K562 (cell line): Measurements from ENCODE around the gene S100P. TPM values are rescaled to one million over a fixed set of nuclear protein-coding genes. Genes with fewer than 3 reads are reported as not detected.
A peak's percentile ranks its signal among the peaks of the same experiment; 100 is the strongest.

Experiments
- ETV1 ChIP-seq: fragments of 450-650 bp; conservative IDR thresholded peaks from 2 replicates; pipeline ENCODE4 v1.6.1; 2016; ENCODE audit warnings: missing genetic modification characterization, control low read depth, low read depth, missing compliant biosample characterization
- NCOA6 ChIP-seq: fragments of 450-650 bp; IDR thresholded peaks from 2 replicates; pipeline ENCODE4 v1.6.1; 2017; ENCODE audit warnings: mild to moderate bottlenecking
- NEUROD1 ChIP-seq: fragments of 150-350 bp; IDR thresholded peaks from 2 replicates; pipeline ENCODE4 v1.6.1; 2014; ENCODE audit warnings: borderline replicate concordance, low read length, low read depth; ENCODE audit not compliant: partially characterized antibody
- RAD21 ChIP-seq, 2 experiments: fragments of 250-450 bp in 1 of 2; fragments of 450-650 bp in 1 of 2; sonication (Bioruptor Pico) in 1 of 2; formaldehyde crosslinking in 1 of 2; IDR thresholded peaks in 1 of 2; conservative IDR thresholded peaks in 1 of 2; 2 replicates each; pipeline versions ENCODE4 v1.4.0 to v1.8.0; 2020 to 2022; ENCODE audit warnings: mild to moderate bottlenecking in 2 of 2, moderate library complexity in 1 of 2
- TEAD1 ChIP-seq, 2 experiments: fragments of 450-650 bp in 1 of 2; sonication (generic) in 1 of 2; formaldehyde crosslinking; IDR thresholded peaks; 2 replicates each; pipeline versions ENCODE4 v1.4.0 to v1.8.0; 2020 to 2022; ENCODE audit warnings: mild to moderate bottlenecking in 2 of 2, missing genetic modification reagents in 1 of 2
- ZFPM2 ChIP-seq: fragments of 250-450 bp; sonication (Bioruptor Pico); IDR thresholded peaks from 2 replicates; pipeline ENCODE4 v1.5.1; 2022; ENCODE audit warnings: mild to moderate bottlenecking
- ZFX ChIP-seq: sonication (generic); formaldehyde crosslinking; IDR thresholded peaks from 2 replicates; pipeline ENCODE4 v1.8.0; 2022; ENCODE audit warnings: mild to moderate bottlenecking, missing genetic modification reagents, moderate library complexity
- polyA plus RNA-seq, 8 experiments: library from polyadenylated mRNA; depleted of rRNA in 4 of 8; stranded (reverse) in 5 of 8; unstranded in 3 of 8; fragments of >200 nt; fragmentation: Nextera tagmentation in 2 of 8; fragmentation: Illumina TruSeq in 1 of 8; extraction: Ambion mirVana in 2 of 8; extraction: Trizol in 1 of 8; gene quantifications; 2 replicates each; pipeline versions ENCODE4 v1.2.1 to v1.2.3, GENCODE V29; 2011 to 2014; ENCODE audit warnings: inconsistent platforms in 1 of 8, missing spikeins in 1 of 8
- total RNA-seq, 7 experiments: library from RNA; depleted of rRNA in 6 of 7; stranded (reverse); fragments of >200 nt in 6 of 7; fragmentation: Illumina TruSeq in 2 of 7; extraction: Trizol in 2 of 7; gene quantifications; 2 replicates each; pipeline versions ENCODE4 v1.2.1 to v1.2.3, GENCODE V29; 2011 to 2021; ENCODE audit warnings: low replicate concordance in 1 of 7
- TF ChIP-seq, protein P1 (sequence below): IDR thresholded peaks from 3 replicates; pipeline ENCODE4 v1.6.1; 2011; ENCODE audit warnings: borderline replicate concordance, mild to moderate bottlenecking, moderate library complexity; ENCODE audit not compliant: insufficient read length; ENCODE audit errors: extremely low read depth
- TF ChIP-seq, protein P2 (sequence below): fragments of 450-650 bp; IDR thresholded peaks from 2 replicates; pipeline ENCODE4 v1.6.1; 2017; ENCODE audit warnings: antibody characterized with exemption, mild to moderate bottlenecking
- TF ChIP-seq, protein P3 (sequence below): fragments of 450-650 bp; IDR thresholded peaks from 2 replicates; pipeline ENCODE4 v1.6.1; 2016; ENCODE audit warnings: borderline replicate concordance
- TF ChIP-seq, protein P4 (sequence below): fragments of 450-650 bp; IDR thresholded peaks from 2 replicates; pipeline ENCODE4 v1.6.1; 2016; ENCODE audit warnings: antibody characterized with exemption

Gene S100P
- total and polyA plus RNA-seq, 9 of the 15 experiments (the other 6 are each of a cell fraction or from before 2014, with no cell fraction given), result 4.1 to 23.8 (median 7.5) TPM

DNA sequence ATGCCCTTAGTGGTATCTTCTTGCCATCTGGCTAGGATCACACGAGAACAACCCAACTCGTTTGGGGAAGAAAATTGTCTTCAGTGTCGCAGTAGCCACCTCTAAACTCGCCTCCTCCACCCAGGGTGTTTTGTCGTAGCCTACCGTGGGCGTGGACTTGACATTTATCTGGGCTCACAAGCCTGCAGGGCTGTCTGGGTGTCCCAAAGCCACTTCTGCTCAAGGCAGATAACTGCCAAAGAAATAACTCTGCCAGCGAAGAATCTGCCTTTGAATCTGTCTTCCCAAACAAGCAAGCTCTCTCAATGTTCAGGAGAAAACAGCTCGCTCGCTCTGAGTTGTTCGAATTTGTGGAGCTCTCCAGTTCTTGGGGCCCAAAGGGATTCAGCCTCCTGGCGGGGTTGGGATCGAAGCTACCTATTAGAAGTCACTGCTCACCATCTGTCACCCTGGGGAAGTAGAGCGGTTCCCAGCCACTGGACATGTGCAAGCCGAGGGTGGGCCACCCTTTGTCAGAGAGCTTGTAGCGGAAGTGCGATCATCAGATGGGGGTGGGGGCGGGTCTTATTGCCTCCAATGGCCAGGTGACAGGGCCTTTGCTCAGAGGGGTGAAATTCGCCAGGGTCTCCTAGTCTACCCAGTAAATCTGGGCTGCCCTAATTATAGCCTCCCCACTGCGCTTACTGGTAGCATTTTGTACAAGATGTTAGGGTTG is 37.1 kb downstream of the S100P start (continued):
- TF ChIP-seq, protein P1, sequence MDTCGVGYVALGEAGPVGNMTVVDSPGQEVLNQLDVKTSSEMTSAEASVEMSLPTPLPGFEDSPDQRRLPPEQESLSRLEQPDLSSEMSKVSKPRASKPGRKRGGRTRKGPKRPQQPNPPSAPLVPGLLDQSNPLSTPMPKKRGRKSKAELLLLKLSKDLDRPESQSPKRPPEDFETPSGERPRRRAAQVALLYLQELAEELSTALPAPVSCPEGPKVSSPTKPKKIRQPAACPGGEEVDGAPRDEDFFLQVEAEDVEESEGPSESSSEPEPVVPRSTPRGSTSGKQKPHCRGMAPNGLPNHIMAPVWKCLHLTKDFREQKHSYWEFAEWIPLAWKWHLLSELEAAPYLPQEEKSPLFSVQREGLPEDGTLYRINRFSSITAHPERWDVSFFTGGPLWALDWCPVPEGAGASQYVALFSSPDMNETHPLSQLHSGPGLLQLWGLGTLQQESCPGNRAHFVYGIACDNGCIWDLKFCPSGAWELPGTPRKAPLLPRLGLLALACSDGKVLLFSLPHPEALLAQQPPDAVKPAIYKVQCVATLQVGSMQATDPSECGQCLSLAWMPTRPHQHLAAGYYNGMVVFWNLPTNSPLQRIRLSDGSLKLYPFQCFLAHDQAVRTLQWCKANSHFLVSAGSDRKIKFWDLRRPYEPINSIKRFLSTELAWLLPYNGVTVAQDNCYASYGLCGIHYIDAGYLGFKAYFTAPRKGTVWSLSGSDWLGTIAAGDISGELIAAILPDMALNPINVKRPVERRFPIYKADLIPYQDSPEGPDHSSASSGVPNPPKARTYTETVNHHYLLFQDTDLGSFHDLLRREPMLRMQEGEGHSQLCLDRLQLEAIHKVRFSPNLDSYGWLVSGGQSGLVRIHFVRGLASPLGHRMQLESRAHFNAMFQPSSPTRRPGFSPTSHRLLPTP, result no peak
- TF ChIP-seq, protein P2, sequence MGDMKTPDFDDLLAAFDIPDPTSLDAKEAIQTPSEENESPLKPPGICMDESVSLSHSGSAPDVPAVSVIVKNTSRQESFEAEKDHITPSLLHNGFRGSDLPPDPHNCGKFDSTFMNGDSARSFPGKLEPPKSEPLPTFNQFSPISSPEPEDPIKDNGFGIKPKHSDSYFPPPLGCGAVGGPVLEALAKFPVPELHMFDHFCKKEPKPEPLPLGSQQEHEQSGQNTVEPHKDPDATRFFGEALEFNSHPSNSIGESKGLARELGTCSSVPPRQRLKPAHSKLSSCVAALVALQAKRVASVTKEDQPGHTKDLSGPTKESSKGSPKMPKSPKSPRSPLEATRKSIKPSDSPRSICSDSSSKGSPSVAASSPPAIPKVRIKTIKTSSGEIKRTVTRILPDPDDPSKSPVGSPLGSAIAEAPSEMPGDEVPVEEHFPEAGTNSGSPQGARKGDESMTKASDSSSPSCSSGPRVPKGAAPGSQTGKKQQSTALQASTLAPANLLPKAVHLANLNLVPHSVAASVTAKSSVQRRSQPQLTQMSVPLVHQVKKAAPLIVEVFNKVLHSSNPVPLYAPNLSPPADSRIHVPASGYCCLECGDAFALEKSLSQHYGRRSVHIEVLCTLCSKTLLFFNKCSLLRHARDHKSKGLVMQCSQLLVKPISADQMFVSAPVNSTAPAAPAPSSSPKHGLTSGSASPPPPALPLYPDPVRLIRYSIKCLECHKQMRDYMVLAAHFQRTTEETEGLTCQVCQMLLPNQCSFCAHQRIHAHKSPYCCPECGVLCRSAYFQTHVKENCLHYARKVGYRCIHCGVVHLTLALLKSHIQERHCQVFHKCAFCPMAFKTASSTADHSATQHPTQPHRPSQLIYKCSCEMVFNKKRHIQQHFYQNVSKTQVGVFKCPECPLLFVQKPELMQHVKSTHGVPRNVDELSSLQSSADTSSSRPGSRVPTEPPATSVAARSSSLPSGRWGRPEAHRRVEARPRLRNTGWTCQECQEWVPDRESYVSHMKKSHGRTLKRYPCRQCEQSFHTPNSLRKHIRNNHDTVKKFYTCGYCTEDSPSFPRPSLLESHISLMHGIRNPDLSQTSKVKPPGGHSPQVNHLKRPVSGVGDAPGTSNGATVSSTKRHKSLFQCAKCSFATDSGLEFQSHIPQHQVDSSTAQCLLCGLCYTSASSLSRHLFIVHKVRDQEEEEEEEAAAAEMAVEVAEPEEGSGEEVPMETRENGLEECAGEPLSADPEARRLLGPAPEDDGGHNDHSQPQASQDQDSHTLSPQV, result peak; percentile 60; the same call in 1 of the 2 replicates
- TF ChIP-seq, protein P3, sequence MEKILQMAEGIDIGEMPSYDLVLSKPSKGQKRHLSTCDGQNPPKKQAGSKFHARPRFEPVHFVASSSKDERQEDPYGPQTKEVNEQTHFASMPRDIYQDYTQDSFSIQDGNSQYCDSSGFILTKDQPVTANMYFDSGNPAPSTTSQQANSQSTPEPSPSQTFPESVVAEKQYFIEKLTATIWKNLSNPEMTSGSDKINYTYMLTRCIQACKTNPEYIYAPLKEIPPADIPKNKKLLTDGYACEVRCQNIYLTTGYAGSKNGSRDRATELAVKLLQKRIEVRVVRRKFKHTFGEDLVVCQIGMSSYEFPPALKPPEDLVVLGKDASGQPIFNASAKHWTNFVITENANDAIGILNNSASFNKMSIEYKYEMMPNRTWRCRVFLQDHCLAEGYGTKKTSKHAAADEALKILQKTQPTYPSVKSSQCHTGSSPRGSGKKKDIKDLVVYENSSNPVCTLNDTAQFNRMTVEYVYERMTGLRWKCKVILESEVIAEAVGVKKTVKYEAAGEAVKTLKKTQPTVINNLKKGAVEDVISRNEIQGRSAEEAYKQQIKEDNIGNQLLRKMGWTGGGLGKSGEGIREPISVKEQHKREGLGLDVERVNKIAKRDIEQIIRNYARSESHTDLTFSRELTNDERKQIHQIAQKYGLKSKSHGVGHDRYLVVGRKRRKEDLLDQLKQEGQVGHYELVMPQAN, result 0 out of 2 replicates have a peak, but pooled peaks have one; percentile 47
- TF ChIP-seq NCOA6, result no peak
- peak; percentile 65 for TF ChIP-seq ZFX
- peak; percentile 67 for TF ChIP-seq NEUROD1
- TF ChIP-seq ETV1 (tag), result peak; percentile 60
- TF ChIP-seq, protein P4, sequence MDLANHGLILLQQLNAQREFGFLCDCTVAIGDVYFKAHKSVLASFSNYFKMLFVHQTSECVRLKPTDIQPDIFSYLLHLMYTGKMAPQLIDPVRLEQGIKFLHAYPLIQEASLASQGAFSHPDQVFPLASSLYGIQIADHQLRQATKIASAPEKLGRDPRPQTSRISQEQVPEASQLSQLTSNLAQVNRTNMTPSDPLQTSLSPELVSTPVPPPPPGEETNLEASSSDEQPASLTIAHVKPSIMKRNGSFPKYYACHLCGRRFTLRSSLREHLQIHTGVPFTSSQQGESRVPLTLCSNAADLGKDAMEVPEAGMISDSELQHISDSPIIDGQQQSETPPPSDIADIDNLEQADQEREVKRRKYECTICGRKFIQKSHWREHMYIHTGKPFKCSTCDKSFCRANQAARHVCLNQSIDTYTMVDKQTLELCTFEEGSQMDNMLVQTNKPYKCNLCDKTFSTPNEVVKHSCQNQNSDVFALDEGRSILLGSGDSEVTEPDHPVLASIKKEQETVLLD, result peak; percentile 74; the same call in 1 of the 2 replicates
- peak in 1 of 2 experiments; percentile 5; a peak in 1 of 4 replicates for TF ChIP-seq RAD21 (CRISPR knock-in tag; conservative IDR thresholded peaks at IDR 0.05 in 1 of 2, IDR thresholded peaks at IDR 0.05 in 1 of 2)
- TF ChIP-seq TEAD1 (CRISPR knock-in tag; IDR thresholded peaks at IDR 0.05), result peak in 1 of 2 experiments; percentile 75; a peak in 2 of 4 replicates
- TF ChIP-seq ZFPM2 (CRISPR knock-in tag), result no peak
